KOPT-K1 (cell line): ENCODE results near the gene RNF223.

ENCODE experiments used
- H3K27ac ChIP-seq: fragments of 200-600 bp; sonication (generic); 2 replicates; pipeline ENCODE4 v1.5.1; 2016; ENCODE audit warnings: antibody characterized with exemption, mild to moderate bottlenecking, low read depth, low read length; ENCODE audit not compliant: poor library complexity, severe bottlenecking
- H3K36me3 ChIP-seq: fragments of 200-600 bp; sonication (generic); 2 replicates; pipeline ENCODE4 v1.5.1; 2017; ENCODE audit warnings: antibody characterized with exemption, mild to moderate bottlenecking, low read length, moderate library complexity; ENCODE audit not compliant: insufficient read depth
- H3K9me3 ChIP-seq: fragments of 200-600 bp; sonication (generic); 2 replicates; pipeline ENCODE4 v1.5.1; 2017; ENCODE audit warnings: antibody characterized with exemption, low read length, mild to moderate bottlenecking; ENCODE audit not compliant: insufficient read depth, poor library complexity, severe bottlenecking

The RNF223 gene

GRCh38 chr1:1053682-1054081 is 20.4 kb downstream of the RNF223 start:
- Histone ChIP-seq H3K27ac (no peak overlapping the region), H3K36me3 (no peaks in the 10 kb centered on the region), H3K9me3 (no peaks in the 10 kb centered on the region)

- Histone ChIP-seq H3K27ac (no peak overlapping the region), H3K36me3 (no peaks in the 10 kb centered on the region)
These were observed 21.1 kb downstream of the RNF223 start for GRCh38 chr1:1053022-1053421.

GRCh38 chr1:1052003-1052840 is 21.9 kb downstream of the RNF223 start:
- Histone ChIP-seq H3K36me3 (no peaks in the 10 kb centered on the region), H3K9me3 (no peaks in the 10 kb centered on the region), H3K27ac (no peak overlapping the region)

More at GRCh38 chr1:1053022-1053421, 21.1 kb downstream of the RNF223 start:
- H3K9me3 ChIP-seq, result no peaks in the 10 kb centered on the region

- Histone ChIP-seq H3K27ac (no peak overlapping the region), H3K9me3 (no peaks in the 10 kb centered on the region), H3K36me3 (no peaks in the 10 kb centered on the region)
These were observed 22.8 kb downstream of the RNF223 start for GRCh38 chr1:1051127-1051810.

- no peaks in the 10 kb centered on the region for H3K36me3 ChIP-seq
These were observed 23.5 kb downstream of the RNF223 start for GRCh38 chr1:1050577-1051052.

GRCh38 chr1:1049318-1050165 is 24.6 kb downstream of the RNF223 start:
- H3K9me3 ChIP-seq, result no peaks in the 10 kb centered on the region
- no peak overlapping the region for H3K27ac ChIP-seq
- no peaks in the 10 kb centered on the region for H3K36me3 ChIP-seq

More at GRCh38 chr1:1050577-1051052, 23.5 kb downstream of the RNF223 start:
- Histone ChIP-seq H3K9me3 (no peaks in the 10 kb centered on the region), H3K27ac (no peak overlapping the region)

GRCh38 chr1:1048765-1049164 is 25.3 kb downstream of the RNF223 start:
- no peak overlapping the region for H3K27ac ChIP-seq
- H3K36me3 ChIP-seq, result no peaks in the 10 kb centered on the region
- H3K9me3 ChIP-seq, result no peaks in the 10 kb centered on the region

- H3K27ac ChIP-seq, result no peak overlapping the region
- no peaks in the 10 kb centered on the region for H3K36me3 ChIP-seq
- no peaks in the 10 kb centered on the region for H3K9me3 ChIP-seq
These were observed 26.1 kb downstream of the RNF223 start for GRCh38 chr1:1047963-1048362.

GRCh38 chr1:1047407-1047806 is 26.7 kb downstream of the RNF223 start:
- no peaks in the 10 kb centered on the region for H3K36me3 ChIP-seq
- H3K9me3 ChIP-seq, result no peaks in the 10 kb centered on the region
- no peak overlapping the region for H3K27ac ChIP-seq

GRCh38 chr1:1046767-1047166 is 27.3 kb downstream of the RNF223 start:
- no peaks in the 10 kb centered on the region for H3K9me3 ChIP-seq
- no peaks in the 10 kb centered on the region for H3K36me3 ChIP-seq
- no peak overlapping the region for H3K27ac ChIP-seq

- no peak overlapping the region for H3K27ac ChIP-seq
- H3K36me3 ChIP-seq, result no peaks in the 10 kb centered on the region
- H3K9me3 ChIP-seq, result no peaks in the 10 kb centered on the region
These were observed 27.9 kb downstream of the RNF223 start for GRCh38 chr1:1046243-1046642.

GRCh38 chr1:1045129-1045528 is 29.0 kb downstream of the RNF223 start:
- Histone ChIP-seq H3K27ac (no peak overlapping the region), H3K9me3 (no peaks in the 10 kb centered on the region), H3K36me3 (no peaks in the 10 kb centered on the region)

GRCh38 chr1:1044455-1045078 is 29.5 kb downstream of the RNF223 start:
- H3K36me3 ChIP-seq, result no peaks in the 10 kb centered on the region
- H3K27ac ChIP-seq, result no peak overlapping the region
- H3K9me3 ChIP-seq, result no peaks in the 10 kb centered on the region

- H3K27ac ChIP-seq, result no peak overlapping the region
- no peaks in the 10 kb centered on the region for H3K36me3 ChIP-seq
- no peaks in the 10 kb centered on the region for H3K9me3 ChIP-seq
These were observed 30.2 kb downstream of the RNF223 start for GRCh38 chr1:1043921-1044320.
